WTC11 (cell line): ENCODE results near the gene RGL3. TPM values are rescaled to one million over a fixed set of nuclear protein-coding genes. Genes with fewer than 3 reads are reported as not detected.
A peak's percentile ranks its signal among the peaks of the same experiment; 100 is the strongest.

Source experiments
- AR ChIP-seq: fragments of 250-450 bp; sonication (Bioruptor Pico); IDR thresholded peaks from 2 replicates; pipeline ENCODE4 v1.9.0; 2021; ENCODE audit warnings: mild to moderate bottlenecking
- ATF1 ChIP-seq: sonication (generic); formaldehyde crosslinking; IDR thresholded peaks from 2 replicates; pipeline ENCODE4 v1.8.1; 2023; ENCODE audit warnings: mild to moderate bottlenecking, moderate library complexity, missing genetic modification reagents
- CREB1 ChIP-seq: sonication (generic); formaldehyde crosslinking; IDR thresholded peaks from 2 replicates; pipeline ENCODE4 v1.8.0; 2023; ENCODE audit warnings: mild to moderate bottlenecking, missing genetic modification reagents
- E2F5 ChIP-seq: sonication (generic); formaldehyde crosslinking; IDR thresholded peaks from 2 replicates; pipeline ENCODE4 v1.8.1; 2022; ENCODE audit warnings: mild to moderate bottlenecking, moderate library complexity, missing genetic modification reagents
- EMX1 ChIP-seq: fragments of 250-450 bp; sonication (Bioruptor Pico); IDR thresholded peaks from 2 replicates; pipeline ENCODE4 v1.8.0; 2021; ENCODE audit warnings: mild to moderate bottlenecking
- GABPB1 ChIP-seq: sonication (generic); formaldehyde crosslinking; IDR thresholded peaks from 2 replicates; pipeline ENCODE4 v1.8.1; 2023; ENCODE audit warnings: mild to moderate bottlenecking, missing genetic modification reagents
- IRF2 ChIP-seq: sonication (generic); formaldehyde crosslinking; IDR thresholded peaks from 2 replicates; pipeline ENCODE4 v1.8.0; 2022; ENCODE audit warnings: low read depth, missing genetic modification reagents, borderline replicate concordance
- JUN ChIP-seq: sonication (generic); formaldehyde crosslinking; IDR thresholded peaks from 2 replicates; pipeline ENCODE4 v1.8.0; 2023; ENCODE audit warnings: mild to moderate bottlenecking, missing genetic modification reagents
- NFYB ChIP-seq: sonication (generic); formaldehyde crosslinking; conservative IDR thresholded peaks from 2 replicates; pipeline ENCODE4 v1.8.0; 2022; ENCODE audit warnings: low read depth, missing genetic modification reagents
- NR3C1 ChIP-seq: sonication (generic); formaldehyde crosslinking; conservative IDR thresholded peaks from 2 replicates; pipeline ENCODE4 v1.8.1; 2023; ENCODE audit warnings: low read depth, mild to moderate bottlenecking, missing genetic modification reagents
- OVOL2 ChIP-seq: fragments of 250-450 bp; sonication (Bioruptor Pico); IDR thresholded peaks from 2 replicates; pipeline ENCODE4 v1.9.0; 2021; ENCODE audit warnings: mild to moderate bottlenecking, borderline replicate concordance
- RORB ChIP-seq: fragments of 250-450 bp; sonication (Bioruptor Pico); IDR thresholded peaks from 2 replicates; pipeline ENCODE4 v1.9.0; 2021; ENCODE audit warnings: mild to moderate bottlenecking
- SOX15 ChIP-seq: fragments of 250-450 bp; sonication (Bioruptor Pico); IDR thresholded peaks from 2 replicates; pipeline ENCODE4 v1.9.0; 2021; ENCODE audit warnings: mild to moderate bottlenecking
- TCF7 ChIP-seq: sonication (generic); formaldehyde crosslinking; IDR thresholded peaks from 2 replicates; pipeline ENCODE4 v1.8.0; 2022; ENCODE audit warnings: mild to moderate bottlenecking, low read depth, missing genetic modification reagents, moderate library complexity
- TEAD1 ChIP-seq: sonication (generic); formaldehyde crosslinking; IDR thresholded peaks from 2 replicates; pipeline ENCODE4 v1.8.0; 2022; ENCODE audit warnings: mild to moderate bottlenecking, missing genetic modification reagents
- TEAD4 ChIP-seq: sonication (generic); formaldehyde crosslinking; IDR thresholded peaks from 2 replicates; pipeline ENCODE4 v1.8.0; 2022; ENCODE audit warnings: mild to moderate bottlenecking, missing genetic modification reagents
- ZMAT4 ChIP-seq: fragments of 250-450 bp; sonication (Bioruptor Pico); IDR thresholded peaks from 2 replicates; pipeline ENCODE4 v1.9.0; 2021; ENCODE audit warnings: mild to moderate bottlenecking
- ZNF219 ChIP-seq: sonication (generic); formaldehyde crosslinking; IDR thresholded peaks from 2 replicates; pipeline ENCODE4 v1.8.0; 2023; ENCODE audit warnings: missing genetic modification reagents, mild to moderate bottlenecking, borderline replicate concordance
- ZNF232 ChIP-seq: sonication (generic); formaldehyde crosslinking; IDR thresholded peaks from 2 replicates; pipeline ENCODE4 v1.8.0; 2022; ENCODE audit warnings: mild to moderate bottlenecking, missing genetic modification reagents
- ZNF416 ChIP-seq: fragments of 250-450 bp; sonication (Bioruptor Pico); IDR thresholded peaks from 2 replicates; pipeline ENCODE4 v1.9.0; 2021; ENCODE audit warnings: mild to moderate bottlenecking, inconsistent platforms
- total RNA-seq: library from RNA; stranded (reverse); gene quantifications from 3 replicates; pipeline ENCODE4 v1.2.3, GENCODE V29; 2021
- TF ChIP-seq, protein P1 (sequence below): sonication (generic); formaldehyde crosslinking; IDR thresholded peaks from 2 replicates; pipeline ENCODE4 v1.8.0; 2022; ENCODE audit warnings: mild to moderate bottlenecking, missing genetic modification reagents
- TF ChIP-seq, protein P2 (sequence below): sonication (generic); formaldehyde crosslinking; IDR thresholded peaks from 2 replicates; pipeline ENCODE4 v1.8.1; 2023; ENCODE audit warnings: mild to moderate bottlenecking, missing genetic modification reagents, moderate library complexity
- TF ChIP-seq, protein P3 (sequence below): sonication (generic); formaldehyde crosslinking; IDR thresholded peaks from 2 replicates; pipeline ENCODE4 v1.8.0; 2022; ENCODE audit warnings: missing genetic modification reagents
- TF ChIP-seq, protein P4 (sequence below): sonication (generic); formaldehyde crosslinking; IDR thresholded peaks from 2 replicates; pipeline ENCODE4 v1.8.1; 2023; ENCODE audit warnings: mild to moderate bottlenecking, moderate library complexity, missing genetic modification reagents
- TF ChIP-seq, protein P5 (sequence below): sonication (generic); formaldehyde crosslinking; IDR thresholded peaks from 2 replicates; pipeline ENCODE4 v1.8.1; 2023; ENCODE audit warnings: mild to moderate bottlenecking, missing genetic modification reagents

Gene RGL3
- total RNA-seq, 1 experiment from 2014 or later: 69.0 TPM

- TF ChIP-seq, protein P1, sequence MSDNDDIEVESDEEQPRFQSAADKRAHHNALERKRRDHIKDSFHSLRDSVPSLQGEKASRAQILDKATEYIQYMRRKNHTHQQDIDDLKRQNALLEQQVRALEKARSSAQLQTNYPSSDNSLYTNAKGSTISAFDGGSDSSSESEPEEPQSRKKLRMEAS: peak; percentile 86
- TF ChIP-seq GABPB1 (CRISPR knock-in tag) (no peak), ZNF219 (CRISPR knock-in tag) (no peak), IRF2 (CRISPR knock-in tag) (no peak), JUN (CRISPR knock-in tag) (no peak), ZMAT4 (CRISPR knock-in tag) (no peak), TEAD1 (CRISPR knock-in tag) (no peak), TCF7 (CRISPR knock-in tag) (no peak), ZNF232 (CRISPR knock-in tag) (peak; percentile 68; the same call in 1 of the 2 replicates), E2F5 (0 out of 2 replicates have a peak, but pooled peaks have one; percentile 56), TEAD4 (CRISPR knock-in tag) (no peak), ZNF416 (CRISPR knock-in tag) (no peak), EMX1 (no peak), SOX15 (CRISPR knock-in tag) (no peak), OVOL2 (CRISPR knock-in tag) (no peak), RORB (no peak), CREB1 (CRISPR knock-in tag) (peak; percentile 73; the same call in 1 of the 2 replicates), NFYB (CRISPR knock-in tag) (no peak), ATF1 (CRISPR knock-in tag) (no peak), AR (CRISPR knock-in tag) (no peak), NR3C1 (0 out of 2 replicates have a peak, but pooled peaks have one; percentile 19)
- TF ChIP-seq, protein P2, sequence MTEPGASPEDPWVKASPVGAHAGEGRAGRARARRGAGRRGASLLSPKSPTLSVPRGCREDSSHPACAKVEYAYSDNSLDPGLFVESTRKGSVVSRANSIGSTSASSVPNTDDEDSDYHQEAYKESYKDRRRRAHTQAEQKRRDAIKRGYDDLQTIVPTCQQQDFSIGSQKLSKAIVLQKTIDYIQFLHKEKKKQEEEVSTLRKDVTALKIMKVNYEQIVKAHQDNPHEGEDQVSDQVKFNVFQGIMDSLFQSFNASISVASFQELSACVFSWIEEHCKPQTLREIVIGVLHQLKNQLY (CRISPR knock-in tag): no peak
- TF ChIP-seq, protein P3, sequence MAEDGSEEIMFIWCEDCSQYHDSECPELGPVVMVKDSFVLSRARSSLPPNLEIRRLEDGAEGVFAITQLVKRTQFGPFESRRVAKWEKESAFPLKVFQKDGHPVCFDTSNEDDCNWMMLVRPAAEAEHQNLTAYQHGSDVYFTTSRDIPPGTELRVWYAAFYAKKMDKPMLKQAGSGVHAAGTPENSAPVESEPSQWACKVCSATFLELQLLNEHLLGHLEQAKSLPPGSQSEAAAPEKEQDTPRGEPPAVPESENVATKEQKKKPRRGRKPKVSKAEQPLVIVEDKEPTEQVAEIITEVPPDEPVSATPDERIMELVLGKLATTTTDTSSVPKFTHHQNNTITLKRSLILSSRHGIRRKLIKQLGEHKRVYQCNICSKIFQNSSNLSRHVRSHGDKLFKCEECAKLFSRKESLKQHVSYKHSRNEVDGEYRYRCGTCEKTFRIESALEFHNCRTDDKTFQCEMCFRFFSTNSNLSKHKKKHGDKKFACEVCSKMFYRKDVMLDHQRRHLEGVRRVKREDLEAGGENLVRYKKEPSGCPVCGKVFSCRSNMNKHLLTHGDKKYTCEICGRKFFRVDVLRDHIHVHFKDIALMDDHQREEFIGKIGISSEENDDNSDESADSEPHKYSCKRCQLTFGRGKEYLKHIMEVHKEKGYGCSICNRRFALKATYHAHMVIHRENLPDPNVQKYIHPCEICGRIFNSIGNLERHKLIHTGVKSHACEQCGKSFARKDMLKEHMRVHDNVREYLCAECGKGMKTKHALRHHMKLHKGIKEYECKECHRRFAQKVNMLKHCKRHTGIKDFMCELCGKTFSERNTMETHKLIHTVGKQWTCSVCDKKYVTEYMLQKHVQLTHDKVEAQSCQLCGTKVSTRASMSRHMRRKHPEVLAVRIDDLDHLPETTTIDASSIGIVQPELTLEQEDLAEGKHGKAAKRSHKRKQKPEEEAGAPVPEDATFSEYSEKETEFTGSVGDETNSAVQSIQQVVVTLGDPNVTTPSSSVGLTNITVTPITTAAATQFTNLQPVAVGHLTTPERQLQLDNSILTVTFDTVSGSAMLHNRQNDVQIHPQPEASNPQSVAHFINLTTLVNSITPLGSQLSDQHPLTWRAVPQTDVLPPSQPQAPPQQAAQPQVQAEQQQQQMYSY (CRISPR knock-in tag): no peak
- TF ChIP-seq, protein P4, sequence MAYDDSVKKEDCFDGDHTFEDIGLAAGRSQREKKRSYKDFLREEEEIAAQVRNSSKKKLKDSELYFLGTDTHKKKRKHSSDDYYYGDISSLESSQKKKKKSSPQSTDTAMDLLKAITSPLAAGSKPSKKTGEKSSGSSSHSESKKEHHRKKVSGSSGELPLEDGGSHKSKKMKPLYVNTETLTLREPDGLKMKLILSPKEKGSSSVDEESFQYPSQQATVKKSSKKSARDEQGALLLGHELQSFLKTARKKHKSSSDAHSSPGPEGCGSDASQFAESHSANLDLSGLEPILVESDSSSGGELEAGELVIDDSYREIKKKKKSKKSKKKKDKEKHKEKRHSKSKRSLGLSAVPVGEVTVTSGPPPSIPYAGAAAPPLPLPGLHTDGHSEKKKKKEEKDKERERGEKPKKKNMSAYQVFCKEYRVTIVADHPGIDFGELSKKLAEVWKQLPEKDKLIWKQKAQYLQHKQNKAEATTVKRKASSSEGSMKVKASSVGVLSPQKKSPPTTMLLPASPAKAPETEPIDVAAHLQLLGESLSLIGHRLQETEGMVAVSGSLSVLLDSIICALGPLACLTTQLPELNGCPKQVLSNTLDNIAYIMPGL: peak; percentile 76; the same call in 1 of the 2 replicates
- TF ChIP-seq, protein P5, sequence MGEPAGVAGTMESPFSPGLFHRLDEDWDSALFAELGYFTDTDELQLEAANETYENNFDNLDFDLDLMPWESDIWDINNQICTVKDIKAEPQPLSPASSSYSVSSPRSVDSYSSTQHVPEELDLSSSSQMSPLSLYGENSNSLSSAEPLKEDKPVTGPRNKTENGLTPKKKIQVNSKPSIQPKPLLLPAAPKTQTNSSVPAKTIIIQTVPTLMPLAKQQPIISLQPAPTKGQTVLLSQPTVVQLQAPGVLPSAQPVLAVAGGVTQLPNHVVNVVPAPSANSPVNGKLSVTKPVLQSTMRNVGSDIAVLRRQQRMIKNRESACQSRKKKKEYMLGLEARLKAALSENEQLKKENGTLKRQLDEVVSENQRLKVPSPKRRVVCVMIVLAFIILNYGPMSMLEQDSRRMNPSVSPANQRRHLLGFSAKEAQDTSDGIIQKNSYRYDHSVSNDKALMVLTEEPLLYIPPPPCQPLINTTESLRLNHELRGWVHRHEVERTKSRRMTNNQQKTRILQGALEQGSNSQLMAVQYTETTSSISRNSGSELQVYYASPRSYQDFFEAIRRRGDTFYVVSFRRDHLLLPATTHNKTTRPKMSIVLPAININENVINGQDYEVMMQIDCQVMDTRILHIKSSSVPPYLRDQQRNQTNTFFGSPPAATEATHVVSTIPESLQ (CRISPR knock-in tag): no peak
Observed at GRCh38 chr19:11361037-11361770, 57.9 kb downstream of the RGL3 start (continued).
